ENCODE data around the gene ATP5F1D. TPM values are rescaled to one million over a fixed set of nuclear protein-coding genes. Genes with fewer than 3 reads are reported as not detected.

The ATP5F1D gene
- total and polyA plus RNA-seq, 2 of the 13 experiments (the other 11 are each of a cell fraction or from before 2014, with no cell fraction given) = 39.4 to 78.7 TPM

GRCh38 chr19:1260749-1261537 is 19.4 kb downstream of the ATP5F1D start (continued):
- TF ChIP-seq ZNF652 (CRISPR knock-in tag; IDR thresholded peaks at IDR 0.05; ENCODE audit: borderline replicate concordance, low read depth) (no peak), STAG1 (CRISPR knock-in tag; IDR thresholded peaks at IDR 0.05) (no peak), NONO (IDR thresholded peaks at IDR 0.05) (no peak), NONO (CRISPR knock-in tag; conservative IDR thresholded peaks at IDR 0.05) (0 out of 2 replicates have a peak, but pooled peaks have one; percentile 49), KAT8 (CRISPR knock-in tag; IDR thresholded peaks at IDR 0.05) (no peak; the same call in 1 of the 2 replicates), SNRNP70 (IDR thresholded peaks at IDR 0.05; ENCODE audit: low read depth, low read length) (no peak), ZNF891 (CRISPR knock-in tag; IDR thresholded peaks at IDR 0.05) (no peak), BCL3 (CRISPR knock-in tag; IDR thresholded peaks at IDR 0.05) (no peak), TRIM24 (CRISPR knock-in tag; IDR thresholded peaks at IDR 0.05) (no peak), KDM5A (IDR thresholded peaks at IDR 0.05; ENCODE audit: borderline replicate concordance, low read length) (0 out of 2 replicates have a peak, but pooled peaks have one; percentile 56), ARID5B (CRISPR knock-in tag; IDR thresholded peaks at IDR 0.05) (no peak), TP53 (CRISPR knock-in tag; conservative IDR thresholded peaks at IDR 0.05) (no peak), ZNF3 (CRISPR knock-in tag; IDR thresholded peaks at IDR 0.05) (no peak), NR3C1 (CRISPR knock-in tag; IDR thresholded peaks at IDR 0.05) (no peak), TEF (CRISPR knock-in tag; IDR thresholded peaks at IDR 0.05) (no peak), PHF21A (CRISPR knock-in tag; IDR thresholded peaks at IDR 0.05) (no peak), ZNF614 (CRISPR knock-in tag; IDR thresholded peaks at IDR 0.05; ENCODE audit: borderline replicate concordance) (no peak), ZFP41 (CRISPR knock-in tag; IDR thresholded peaks at IDR 0.05; ENCODE audit: borderline replicate concordance) (no peak; the same call in 1 of the 2 replicates), ZBTB37 (CRISPR knock-in tag; IDR thresholded peaks at IDR 0.05) (no peak), TAF15 (IDR thresholded peaks at IDR 0.05; ENCODE audit: low read depth, low read length, poor library complexity, severe bottlenecking) (no peak)

Measured in HepG2 (cell line).